NCI-H2107 treated with DMSO at 0.1 percent for 48 hours (cell line): Measurements from ENCODE around the gene TOP2A.

Source experiments
- DNase-seq: peaks from one replicate; lab custom pipeline; 2025; ENCODE audit not compliant: unreplicated experiment; lab: John Stamatoyannopoulos, UW

TOP2A gene

DNA sequence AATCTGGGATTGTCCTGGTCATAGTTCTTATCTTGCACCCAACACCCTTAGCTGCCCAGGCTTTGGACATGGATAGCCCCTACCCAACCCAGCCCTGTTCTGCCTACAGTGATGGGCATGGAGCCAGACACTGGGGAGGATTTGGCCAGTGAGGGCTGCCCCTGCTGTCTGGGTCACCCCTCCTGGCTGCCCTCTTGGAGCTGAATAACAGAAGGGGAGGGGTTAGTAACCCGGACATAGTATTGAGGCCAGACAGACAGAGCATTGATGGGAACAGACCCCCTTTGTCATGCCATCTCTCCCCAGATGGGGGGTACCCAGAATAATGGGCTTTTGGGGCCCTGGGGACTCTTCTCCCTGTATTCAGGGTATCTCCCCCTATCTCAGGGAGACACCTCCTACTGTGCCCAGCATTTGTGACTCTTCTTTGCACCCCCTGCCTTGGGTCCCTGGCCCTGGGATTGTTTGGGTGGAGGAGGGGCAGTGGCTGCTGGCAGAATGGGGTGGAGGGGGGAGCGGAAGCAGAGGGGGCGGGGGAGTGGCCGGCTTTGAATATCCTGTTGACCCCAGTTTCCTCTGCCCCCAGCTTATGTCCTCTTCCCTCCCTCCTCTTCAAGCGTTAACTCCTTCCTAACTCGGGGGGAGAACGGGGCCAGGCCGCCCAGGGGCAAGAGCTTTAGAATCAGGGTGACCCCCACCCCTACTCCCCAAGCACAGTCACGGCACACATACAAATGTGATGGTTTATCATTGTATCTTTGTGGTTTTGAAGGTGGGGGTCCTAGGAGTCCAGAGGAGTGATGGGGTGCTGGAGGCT, 70.2 kb downstream of the TOP2A start:
- no peak for DNase-seq

DNA sequence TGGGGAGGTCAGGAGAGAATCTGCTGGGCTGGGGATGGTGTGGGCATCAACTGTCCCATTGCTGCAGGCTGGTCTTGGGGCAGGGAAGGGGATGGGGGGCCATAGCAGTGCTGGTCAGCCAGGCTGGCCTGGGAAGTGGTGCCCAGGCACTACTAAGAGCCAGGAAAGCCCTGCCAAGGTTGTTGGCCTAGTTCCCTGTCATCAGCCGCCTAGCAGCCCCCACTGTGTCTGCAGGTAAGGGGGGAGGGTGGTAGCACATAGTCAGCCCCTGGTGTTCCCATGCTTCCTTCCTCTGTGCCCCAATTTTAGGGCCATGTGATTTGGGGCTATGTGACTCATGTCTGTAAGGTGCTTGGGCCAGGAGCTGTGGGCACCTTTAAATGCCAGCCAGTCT, 70.9 kb downstream of the TOP2A start:
- DNase-seq, result no peak

DNA sequence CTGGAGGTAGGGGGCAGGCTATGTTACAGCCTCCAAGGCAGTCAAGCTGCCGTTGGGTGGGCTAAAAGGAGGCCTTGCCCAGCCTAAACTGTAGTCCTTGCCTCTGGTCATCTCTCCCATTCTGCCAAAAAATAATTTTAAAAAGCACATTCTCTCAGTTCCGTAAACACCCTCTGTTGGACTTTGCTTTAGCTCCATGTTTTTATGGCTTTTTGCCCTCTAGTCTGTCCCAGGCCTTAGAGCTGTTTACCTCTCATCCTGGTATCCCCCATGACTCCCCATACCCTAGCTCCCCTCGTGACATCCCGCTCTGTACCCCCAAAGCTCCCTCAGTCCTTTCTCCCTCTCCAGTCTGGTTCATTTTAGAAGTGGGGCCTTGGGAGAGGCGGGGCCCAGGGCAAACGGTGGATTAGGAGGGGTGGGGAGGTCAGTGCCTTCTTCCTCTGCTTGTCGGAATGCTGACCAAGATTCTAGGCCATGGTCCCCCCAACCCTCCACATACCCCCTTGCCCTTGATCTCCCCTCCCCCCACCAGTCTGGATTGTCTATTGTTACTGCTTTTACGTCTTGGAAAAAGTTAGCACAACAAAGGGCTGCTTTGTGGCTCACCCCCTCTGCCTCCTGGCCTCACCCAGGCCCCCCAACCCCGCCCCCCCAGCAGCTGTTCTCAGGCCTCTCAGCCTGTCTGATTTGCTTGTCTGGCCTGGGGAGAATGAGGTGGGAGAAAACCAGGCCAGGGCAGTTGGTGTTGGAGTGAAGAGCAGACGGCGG, 71.5 kb downstream of the TOP2A start:
- no peak for DNase-seq

DNA sequence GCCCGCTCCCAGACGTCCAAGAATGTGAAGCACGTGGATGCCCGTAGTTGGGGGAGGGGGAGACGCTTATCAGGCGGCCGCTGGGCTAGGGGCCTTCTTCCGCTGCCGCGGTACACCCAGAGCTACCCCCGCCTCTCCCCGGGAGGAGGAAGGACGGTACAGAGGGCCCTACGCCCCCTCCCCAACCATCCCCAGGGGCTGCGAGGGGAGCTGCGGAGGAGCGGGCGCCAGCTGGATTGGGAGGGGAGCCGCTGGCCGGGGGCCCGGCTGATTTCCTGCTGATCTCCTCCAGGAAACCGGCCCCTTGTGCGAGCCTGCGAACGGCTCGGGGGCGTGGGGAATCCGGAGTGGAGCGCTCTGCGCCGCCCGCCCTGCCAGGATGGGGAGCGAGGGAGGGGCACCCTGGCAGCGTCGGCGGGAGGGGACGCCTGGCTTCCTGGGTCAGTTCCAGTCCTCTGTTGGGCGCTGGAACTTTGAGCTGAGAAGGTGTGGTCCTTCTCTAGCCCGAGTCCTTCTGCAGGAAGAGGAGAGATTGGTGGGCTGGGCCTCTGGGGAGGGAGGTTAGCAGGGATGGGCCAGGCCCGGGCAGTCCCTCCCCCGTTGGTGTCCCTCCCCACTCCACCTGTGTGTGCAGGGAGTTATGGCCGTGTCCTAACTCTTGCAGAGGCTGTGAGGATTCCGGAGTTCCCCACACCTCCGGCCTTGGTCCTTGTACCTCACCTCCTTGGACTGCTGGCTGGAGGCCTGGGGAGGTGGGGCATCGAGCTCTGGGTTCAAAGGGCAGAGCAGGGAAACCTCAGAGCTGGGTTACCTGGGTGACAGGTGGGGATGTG, 72.3 kb downstream of the TOP2A start:
- DNase-seq, result no peak

DNA sequence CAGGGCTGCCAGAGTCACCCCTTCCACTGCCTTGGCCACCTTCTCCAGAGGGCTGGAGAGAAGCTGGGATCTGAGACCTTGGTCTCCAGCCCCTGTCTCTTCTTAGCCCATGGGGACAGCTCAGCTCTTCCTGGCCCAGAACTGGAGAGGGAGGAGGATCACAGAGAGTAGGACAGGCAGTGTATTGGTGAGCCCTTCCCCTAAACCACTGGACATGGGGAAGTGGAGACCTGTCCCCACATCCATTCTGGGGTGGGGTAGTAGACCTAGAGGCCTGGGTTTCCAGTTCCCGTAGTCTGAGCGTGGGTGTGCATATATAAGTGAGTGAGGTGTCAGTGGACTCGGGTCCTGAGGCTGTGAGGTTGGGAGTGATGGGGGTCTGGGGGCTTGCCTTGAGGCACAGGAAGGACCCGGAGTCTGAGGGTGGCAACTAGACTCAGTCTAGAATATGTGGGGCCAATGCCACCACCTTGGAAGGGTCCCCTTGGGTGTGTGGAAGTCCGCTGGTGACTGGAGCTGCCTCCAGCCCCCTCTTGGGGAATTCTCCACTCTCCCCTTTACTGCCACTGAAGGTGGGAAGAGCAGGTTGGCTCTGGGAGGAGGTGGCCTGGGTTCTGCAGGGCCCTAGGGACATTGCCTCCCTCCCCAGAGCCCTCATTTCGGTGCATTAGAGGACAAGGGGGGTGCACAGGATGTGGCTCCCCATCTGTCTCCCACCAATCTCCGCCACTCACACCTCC, 73.1 kb downstream of the TOP2A start:
- DNase-seq, result no peak

DNA sequence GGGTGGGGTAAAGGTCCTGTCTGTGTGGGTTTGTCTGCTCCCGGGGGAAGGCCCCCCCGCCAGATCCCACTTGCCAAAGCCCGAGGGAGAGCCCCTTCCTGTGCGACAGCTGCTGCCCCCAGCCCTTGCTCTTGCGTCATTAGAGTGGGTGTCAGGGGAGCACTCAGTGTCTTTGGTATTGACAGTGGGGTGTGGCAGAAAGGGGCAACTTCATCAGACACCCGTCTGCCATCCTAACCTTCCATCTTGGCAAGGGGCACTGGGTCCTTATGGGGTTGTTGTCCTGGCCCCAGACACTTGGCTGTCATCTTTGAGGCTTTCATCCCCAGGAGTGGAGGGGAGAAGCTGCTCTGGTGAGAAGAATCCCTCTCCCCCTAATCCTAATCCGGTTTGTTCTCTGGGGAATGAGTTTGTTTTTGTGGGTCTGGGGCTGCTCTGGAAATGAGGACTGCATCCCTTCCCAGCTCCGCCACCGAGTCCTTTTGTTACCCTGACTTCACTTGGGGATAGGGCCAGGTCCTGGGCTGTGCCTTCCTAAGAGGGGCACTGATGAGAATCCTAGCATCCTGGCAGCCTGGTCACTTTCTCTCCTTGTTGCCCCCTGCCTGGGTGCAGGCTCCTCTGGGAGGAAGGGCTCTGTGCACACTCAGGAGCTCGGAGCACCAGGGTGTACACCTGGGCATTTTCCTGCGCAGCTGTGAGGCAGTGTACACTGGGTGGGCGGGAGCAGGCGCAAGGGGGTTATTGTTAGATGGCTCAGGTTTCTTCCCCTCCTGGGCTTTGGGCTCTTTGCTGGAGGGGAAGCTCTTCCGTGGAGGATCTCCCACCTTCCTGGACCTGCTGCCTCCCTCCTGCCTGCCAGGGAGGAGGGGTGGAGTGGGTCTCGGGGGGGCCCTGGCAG, 74.2 kb downstream of the TOP2A start:
- DNase-seq, result peak; percentile 42

DNA sequence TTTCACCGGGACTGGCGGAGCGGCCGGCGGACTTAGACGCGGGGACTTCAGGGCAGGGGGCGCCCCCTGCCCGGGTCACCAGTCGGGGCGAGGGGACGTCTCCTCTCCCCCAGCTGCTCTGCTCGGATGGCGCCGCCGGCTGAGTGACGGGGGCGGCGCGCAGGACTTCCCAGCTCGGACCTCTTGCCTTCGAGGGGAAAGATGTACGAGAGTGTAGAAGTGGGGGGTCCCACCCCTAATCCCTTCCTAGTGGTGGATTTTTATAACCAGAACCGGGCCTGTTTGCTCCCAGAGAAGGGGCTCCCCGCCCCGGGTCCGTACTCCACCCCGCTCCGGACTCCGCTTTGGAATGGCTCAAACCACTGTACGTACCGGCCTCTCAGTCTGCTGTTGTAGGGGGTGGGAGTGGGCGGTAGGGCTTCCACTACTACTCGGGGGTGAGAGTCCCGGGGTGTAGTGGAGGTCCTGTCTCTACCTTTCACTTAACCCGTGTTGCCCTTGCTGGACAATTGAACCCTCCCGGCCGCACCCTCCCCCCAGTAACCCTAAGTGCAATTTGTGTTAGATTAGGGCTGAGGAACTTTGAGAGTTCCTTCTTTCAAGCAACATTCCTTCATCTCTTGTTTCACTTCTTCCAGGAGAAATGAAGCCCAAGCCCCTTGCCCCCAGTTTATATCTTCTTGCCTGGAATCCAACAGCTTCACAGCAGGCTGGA, 75.0 kb downstream of the TOP2A start:
- no peak for DNase-seq

DNA sequence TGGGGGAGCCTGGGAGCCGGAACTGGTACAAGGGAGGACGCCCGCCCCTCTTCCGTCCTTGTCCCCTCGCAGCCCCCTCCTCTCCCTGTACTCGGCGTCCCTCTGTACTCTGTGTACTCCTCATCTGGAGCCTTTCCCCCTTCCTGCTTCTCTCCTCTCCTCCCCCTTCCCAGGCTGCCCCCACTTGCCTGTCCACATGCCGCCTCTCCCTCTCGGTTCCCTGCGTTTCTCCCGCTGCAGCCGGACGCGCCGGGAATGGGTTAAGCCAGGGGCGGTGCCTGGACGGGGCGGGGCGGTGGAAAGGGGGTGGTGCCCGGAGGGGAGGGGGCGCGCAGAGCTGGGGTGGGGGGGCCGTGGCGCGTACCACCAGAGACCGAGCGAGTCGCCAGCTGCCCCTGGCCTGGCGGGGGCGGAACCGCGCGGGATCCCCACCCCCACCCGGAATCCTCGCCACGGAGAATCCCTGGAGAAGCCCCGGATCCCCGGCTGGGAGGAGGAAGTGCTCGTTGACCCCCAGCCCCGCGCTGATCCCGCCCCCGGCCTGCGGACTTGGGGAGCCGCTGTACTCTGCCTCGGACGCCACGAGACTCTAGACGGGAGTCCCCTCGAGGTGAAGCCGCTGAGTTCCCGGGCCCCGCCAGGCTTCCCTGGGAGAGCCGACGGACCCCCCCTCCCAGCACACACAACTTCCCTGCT, 75.7 kb downstream of the TOP2A start:
- no peak for DNase-seq

DNA sequence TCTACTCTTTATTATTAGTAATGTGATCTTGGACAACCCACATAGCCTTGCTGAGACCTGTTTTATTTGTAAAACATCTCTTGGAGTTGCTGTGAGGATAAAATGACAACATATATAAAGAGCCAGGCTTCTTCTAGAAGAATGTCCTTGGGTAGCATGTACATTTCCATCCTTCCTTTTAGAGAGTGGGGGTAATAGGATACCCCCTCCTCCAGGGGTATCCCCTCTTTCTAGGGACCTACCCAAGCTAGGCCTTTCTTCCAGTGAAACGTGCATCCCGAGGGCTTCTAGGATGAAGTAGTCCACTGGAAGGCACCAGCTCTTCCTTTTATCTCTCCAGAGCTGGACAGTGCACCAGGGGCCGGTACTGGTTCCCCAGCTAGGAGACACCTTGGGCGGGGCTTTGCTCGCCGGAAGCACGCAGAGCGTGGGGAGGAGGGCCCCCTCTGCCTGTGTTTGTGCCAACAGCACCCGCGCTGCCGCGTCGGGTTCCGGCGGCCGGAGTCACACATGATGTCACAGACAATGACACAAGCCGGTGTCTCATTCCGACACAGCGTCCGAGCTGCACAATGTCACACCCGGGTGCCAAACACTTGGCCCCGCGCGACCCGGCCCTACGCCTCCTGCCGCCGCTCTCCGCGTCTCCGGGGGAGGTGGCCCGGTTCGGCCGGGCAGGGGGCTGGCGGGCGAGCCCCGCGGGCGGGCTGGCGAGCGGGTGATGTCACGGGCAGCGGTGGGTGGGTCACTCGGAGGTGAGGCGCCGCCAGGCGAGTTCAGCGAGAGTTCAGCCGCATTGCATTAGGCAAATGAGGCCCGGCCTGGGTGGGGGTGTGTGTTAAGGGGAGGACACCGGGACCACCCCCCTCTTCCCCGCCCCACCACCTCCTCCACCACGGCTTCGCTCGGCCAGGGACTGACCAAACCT, 76.6 kb downstream of the TOP2A start:
- DNase-seq, result peak; percentile 23

DNA sequence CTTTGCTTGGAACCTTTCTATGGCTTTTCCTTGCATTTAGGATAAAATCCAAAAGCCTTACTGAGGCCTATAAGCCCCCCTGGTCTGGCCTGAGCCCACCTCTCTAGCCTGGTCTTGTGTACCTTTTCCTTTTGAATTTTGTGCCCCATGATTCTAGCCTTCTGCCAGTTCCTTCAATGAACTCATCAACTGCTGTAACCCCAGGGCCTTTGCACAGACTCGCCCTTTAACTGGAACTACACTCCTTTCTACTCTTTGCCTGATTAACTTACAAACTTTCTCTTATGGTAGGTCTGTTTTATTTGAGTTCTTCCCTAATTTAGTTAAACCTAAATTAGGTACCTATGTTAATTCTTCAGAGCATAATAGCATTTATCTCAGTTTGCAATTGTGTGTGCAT, 77.4 kb downstream of the TOP2A start:
- no peak for DNase-seq

DNA sequence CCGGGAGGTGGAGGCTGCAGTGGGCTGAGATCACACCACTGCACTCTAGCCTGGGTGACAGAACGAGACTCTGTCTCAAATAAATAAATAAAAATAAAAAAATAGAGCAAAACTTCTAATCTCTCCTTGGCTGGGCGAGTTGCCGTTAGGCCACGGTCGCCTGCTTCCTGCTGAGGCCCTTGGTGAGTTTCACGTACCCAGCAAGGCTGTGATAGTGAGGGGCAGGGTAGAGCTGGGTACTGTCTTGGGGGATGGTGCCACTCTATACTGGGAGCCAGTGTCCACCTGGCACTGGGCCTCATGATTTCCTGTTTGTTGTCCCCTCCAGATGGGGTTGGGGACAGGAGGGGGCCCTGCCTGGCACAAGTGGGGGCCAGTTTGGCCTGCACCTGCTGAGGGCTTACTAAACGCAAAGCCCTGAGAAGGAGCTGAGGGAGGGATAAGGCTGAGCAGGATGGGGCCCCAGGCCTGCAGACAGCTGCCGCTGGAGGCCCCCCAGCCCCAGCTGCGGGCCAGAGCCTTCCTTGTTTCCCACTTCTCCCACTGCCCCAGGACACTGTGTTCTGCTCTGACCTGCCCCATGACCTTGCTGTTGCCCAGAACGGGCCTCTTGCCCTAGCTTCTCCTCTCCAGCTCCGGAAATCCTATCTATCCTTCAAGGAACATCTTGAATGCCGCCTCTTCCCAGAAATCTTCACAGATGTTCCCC, 78.6 kb downstream of the TOP2A start:
- no peak for DNase-seq
